ENCODE results near the gene HACE1.

HACE1 gene

GRCh38 chr6:104884867-104885517, 25.3 kb upstream of the HACE1 start:
- no peak for TF ChIP-seq CTCF (IDR thresholded peaks at IDR 0.05)

- TF ChIP-seq CTCF (IDR thresholded peaks at IDR 0.05), result no peak
Measured at GRCh38 chr6:104881964-104882668, 22.4 kb upstream of the HACE1 start.

GRCh38 chr6:104862456-104862855, 2.7 kb upstream of the HACE1 start:
- no peak for TF ChIP-seq CTCF (IDR thresholded peaks at IDR 0.05)

GRCh38 chr6:104860221-104860620, 502 bp upstream of the HACE1 start:
- no peak for TF ChIP-seq CTCF (IDR thresholded peaks at IDR 0.05)

GRCh38 chr6:104858642-104859041, 1.1 kb downstream of the HACE1 start:
- no peak for TF ChIP-seq CTCF (IDR thresholded peaks at IDR 0.05)

- TF ChIP-seq CTCF (IDR thresholded peaks at IDR 0.05), result no peak
Measured at GRCh38 chr6:104855507-104855906, 4.2 kb downstream of the HACE1 start.

- no peak for TF ChIP-seq CTCF (IDR thresholded peaks at IDR 0.05)
Measured at GRCh38 chr6:104843229-104843628, 16.5 kb downstream of the HACE1 start.
